NOMO-1 (cell line): ENCODE data around the gene GYPB.
"Not testable (repeated sequence)": the region's sequence is repeated elsewhere in the genome, so short reads cannot be mapped to it uniquely, and the experiment has no call there.

Experiments
- DNase-seq, 2 experiments: peaks; one replicate each; lab custom pipeline; 2025; ENCODE audit not compliant: unreplicated experiment in 2 of 2; lab: John Stamatoyannopoulos, UW

Gene GYPB

DNA sequence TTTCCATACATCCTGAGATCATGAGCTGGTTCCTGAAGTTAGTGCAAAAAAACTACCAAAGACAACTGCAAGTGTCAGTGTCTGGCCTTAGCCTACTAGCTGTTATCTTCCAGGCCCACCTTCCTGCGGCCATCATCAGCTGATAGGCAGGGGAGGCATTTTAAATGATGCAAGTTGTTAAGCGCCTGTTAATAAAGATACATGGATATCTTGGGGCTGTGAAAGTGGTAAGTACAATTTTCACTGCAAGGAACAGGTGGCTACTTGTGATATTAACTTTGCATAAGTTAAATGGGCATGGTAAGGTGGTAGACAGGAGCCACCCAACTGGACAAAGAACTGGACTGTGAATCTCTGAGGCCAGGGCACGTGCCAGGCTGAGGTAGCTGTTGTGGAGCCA is at the start of gene GYPB:
Gene GYPB (minus strand): TSS at position 104 of the 400 bp plus-strand sequence. CDS start 93 bp downstream, at position 11.
- not testable (repeated sequence) for DNase-seq

DNA sequence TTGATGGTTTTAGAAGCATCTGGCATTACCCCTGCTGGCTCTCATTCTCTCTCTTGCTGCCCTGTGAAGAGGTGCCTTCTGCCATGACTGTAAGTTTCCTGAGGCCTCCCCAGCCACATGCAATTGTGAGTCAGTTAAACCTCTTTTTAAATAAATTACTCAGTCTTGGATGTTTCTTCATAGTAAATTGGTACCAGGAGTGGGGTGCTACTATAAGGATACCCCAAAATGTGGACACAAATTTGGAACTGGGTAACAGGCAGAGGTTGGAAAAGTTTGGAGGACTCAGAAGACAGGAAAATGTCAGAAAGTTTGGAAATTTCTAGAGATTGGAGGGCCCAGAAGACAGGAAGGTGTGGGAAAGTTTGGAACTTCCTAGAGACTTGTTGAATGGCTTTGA is 42.4 kb upstream of the GYPB start:
- not testable (repeated sequence) for DNase-seq

DNA sequence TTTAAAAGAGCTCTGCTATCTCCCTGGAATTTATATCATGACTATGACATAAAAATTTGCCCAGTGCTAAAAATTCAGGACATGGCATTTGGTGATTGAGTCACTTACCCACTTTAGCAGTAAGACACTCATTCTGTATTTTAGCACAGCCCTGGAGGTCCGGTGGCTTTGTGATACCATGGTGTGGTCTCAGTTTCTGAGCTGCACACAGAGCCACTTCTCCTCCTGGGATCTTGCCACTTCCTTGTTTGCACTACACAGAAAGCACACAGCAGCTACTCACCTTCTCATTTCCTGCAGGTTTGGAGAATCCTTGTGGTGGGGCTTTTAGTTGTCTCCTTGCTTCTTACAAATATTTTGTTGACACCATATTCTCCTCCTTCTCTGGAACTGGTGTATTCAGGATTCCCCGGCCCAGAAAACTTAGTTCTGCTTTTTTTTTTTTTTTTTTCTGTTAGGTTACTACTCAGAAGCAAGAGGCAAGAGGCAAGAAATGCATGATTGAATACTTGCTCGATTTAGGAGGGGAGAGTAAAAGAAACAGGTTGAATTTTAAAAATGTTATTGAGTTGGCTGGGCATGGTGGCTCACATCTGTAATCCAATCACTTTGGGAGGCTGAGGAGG is 41.2 kb upstream of the GYPB start:
- DNase-seq, result not testable (repeated sequence)

DNA sequence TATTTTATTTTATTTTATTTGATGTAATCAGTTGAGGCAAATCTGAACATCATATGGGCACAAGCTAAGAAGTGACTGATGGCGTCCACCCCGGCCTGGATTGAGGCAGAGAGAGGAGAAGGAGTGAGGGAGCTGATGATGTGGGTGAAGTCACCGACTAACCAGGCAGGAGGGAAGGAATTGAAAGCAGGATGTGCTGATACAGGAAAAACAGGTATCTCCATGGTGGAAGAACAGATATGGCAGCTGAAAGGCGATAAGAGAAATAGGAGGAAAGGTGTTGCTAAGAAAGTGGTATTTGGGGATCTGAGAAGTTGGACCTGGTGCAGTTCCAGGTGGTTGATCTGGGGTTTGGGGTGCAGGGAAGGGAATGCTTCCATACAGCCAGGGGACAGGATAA is 37.6 kb upstream of the GYPB start:
- DNase-seq, result no peak

DNA sequence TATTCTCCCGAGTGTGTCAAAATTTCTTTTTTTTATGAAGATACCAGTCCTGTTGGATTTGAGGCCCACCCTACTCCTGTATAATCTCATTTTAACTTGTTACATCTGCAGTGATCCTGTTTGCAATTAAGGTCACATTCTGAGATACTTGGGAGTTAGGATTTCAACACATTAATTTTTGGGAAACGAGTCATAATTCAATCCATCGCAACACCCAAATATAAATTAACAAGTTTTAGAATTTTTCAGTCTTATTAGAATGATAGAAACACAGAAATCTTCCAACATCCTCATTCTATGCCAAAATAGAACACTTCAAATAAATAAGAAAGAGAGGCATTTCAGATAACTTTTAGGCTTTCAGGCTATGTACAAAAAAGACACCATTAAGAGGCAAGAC is 36.2 kb upstream of the GYPB start:
- not testable (repeated sequence) for DNase-seq

DNA sequence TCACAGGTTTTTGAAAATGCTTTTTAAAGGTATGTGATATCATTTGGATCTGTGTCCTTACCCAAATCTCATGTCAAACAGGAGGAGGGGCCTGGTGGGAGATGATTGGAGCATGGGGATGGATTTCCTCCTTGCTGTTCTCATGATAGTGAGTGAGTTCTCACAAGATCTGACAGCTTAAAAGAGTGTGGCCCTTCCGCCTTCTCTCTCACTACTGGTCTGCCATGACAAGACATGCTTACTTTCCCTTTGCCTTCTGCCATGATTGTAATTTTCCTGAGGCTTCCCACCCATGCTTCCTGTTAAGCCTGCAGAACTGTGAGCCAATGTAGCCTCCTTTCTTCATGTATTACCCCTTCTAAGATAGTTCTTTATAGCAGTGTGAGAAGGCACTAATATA is 32.3 kb upstream of the GYPB start:
- DNase-seq, result not testable (repeated sequence)

DNA sequence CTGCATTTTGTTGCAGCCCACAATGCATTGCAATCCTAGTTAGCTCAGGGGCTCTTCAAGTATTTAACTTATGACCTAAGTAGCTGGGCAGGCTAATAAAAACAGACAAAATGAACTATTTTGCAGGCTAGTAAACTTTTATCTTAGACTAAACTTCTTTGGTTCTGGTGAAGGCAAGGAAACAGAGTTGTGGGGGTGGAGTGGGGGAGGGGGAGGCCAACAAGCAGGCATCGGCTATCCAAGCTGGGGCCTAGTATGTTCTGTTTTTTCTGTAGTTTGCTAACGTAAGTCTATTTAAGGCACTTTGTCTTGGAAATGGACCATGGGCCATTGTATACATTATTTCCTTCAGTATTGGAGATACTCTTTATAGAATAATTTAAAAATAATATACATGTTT is 31.5 kb upstream of the GYPB start:
- DNase-seq, result not testable (repeated sequence)

DNA sequence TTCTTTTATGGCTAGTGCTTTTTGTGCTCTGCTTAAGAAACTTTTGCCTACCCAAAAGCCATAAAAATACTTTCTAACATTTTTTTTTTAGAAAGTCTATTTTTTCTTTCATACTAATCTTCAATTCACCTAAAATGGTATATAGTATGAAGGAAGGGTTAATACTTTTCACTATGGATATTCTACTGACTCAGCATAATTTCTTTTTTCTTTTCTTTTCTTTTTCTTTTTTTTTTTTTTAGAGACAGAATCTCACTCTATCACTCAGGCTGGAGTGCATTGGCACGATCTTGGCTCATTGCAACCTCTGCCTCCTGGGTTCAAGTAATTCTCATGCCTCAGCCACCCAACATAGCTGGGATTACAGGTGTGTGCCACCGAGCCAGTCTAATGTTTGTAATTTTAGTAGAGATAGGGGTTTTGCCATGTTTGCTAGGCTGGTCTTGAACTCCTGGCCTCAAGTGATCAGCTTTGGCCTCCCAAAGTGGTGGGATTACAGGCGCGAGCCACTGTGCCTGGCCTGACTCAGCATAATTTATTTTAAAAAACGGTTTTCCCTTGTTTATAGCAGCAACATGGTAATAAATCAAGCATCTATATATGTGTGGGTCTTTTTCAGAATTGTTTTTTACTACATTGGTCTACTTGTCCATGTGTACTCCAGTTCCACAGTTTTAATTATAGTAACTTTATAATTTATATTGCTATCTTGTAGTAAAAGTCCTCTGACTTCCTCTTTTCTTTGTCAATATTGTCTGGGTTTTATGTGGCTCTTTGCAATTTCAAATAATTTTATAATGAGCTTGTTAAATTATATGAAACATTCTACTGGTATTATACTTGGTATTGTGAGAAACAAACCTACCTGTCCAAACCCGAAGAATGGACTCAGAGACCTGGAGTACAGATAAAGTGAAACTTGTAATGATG is 30.6 kb upstream of the GYPB start:
- DNase-seq, result not testable (repeated sequence)

DNA sequence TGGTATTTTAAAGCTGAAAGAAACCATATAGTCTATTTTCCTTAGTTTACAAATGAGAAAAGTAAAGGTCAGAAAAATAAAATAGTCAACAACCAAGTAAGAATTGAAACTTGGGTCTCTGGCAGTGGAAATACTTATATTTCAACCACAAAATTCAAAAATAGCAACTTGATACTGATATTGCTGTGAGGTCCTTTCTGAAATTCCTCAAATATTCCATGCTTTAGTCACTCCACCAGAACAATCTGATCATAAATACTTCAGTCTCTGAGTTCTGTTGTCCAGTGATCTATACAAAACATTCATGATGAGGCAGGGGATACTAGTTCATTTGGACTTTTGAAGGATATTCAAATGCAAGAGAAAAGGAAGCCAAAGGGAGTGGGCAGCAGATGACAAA is 25.8 kb upstream of the GYPB start:
- DNase-seq, result not testable (repeated sequence)

DNA sequence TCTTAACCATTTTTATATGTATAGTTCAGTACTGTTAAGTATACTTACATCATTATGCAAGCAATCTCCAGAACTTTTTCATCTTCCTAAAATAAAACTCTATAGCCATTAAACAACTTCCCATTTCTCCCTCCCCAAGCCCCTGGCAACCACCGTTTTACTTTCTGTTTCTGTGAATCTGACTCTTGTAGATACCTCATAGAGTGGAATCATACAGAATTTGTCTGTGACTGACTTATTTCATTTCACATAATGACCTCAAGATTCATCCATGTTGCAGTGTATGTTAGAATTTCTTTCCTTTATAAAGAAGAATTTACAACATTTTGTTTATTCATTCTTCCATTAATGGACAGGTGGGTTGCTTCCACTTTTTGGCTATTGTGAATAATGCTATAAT is 13.4 kb upstream of the GYPB start:
- DNase-seq, result not testable (repeated sequence)

DNA sequence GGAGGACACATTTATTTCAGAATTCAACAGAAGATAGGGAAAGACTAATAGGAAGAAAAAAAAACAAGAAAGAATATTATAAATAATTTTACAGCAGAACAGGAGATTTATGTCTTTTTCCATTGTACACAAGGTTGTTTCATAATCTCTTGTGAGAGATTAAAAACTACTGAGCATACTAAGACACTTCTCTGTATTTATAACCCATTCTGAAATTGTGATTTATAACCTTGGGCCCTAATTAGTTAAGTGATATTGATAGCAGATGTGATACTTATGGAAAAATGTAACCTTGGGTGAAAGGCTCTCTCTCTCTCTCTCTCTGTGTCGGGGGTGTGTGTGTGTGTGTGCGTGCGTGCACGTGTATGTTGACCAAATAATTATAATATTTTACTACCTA is 12.7 kb upstream of the GYPB start:
- not testable (repeated sequence) for DNase-seq

DNA sequence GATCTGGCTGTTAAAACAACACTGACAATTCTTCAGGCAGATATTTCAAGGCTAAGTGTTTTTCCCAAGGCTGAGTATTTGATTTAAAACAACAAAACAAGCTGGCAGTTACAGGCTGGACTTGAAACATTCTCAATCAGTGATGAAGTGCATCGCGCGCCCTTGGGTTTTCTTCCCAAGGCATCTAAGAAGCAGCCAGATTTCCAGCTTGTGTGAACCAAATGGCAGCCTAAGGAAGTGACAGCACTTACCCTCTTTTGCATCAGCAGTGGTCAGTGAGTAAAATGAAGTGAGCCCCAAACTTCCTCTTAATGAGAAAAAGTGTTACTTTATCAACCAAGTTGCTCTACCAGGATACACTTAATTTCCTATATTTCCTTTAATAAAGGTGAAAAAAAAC is 12.2 kb upstream of the GYPB start:
- not testable (repeated sequence) for DNase-seq

DNA sequence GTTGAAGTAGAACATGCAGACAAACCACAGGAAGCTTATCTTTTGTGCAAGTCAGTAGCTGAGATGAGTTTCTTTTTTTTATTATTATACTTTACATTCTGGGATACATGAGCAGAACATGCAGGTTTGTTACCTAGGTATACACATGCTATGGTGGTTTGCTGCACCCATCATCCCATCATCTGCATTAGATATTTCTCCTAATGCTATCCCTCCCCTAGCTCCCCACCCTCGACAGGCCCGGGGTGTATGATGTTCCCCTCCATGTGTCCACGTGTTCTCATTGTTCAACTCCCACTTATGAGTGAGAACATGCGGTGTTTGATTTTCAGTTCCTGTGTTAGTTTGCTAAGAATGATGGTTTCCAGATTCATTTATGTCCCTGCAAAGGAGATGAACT is 11.5 kb upstream of the GYPB start:
- not testable (repeated sequence) for DNase-seq

DNA sequence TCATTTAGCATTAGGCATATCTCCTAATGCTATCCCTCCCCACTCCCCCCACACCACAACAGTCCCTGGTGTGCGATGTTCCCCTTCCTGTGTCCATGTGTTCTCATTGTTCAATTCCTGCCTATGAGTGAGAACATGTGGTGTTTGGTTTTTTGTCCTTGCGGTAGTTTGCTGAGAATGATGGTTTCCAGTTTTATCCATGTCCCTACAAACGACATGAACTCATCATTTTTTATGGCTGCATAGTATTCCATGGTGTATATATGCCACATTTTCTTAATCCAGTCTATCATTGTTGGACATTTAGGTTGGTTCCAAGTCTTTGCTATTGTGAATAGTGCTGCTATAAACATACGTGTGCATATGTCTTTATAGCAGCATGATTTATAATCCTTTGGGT is 7.5 kb upstream of the GYPB start:
- not testable (repeated sequence) for DNase-seq

DNA sequence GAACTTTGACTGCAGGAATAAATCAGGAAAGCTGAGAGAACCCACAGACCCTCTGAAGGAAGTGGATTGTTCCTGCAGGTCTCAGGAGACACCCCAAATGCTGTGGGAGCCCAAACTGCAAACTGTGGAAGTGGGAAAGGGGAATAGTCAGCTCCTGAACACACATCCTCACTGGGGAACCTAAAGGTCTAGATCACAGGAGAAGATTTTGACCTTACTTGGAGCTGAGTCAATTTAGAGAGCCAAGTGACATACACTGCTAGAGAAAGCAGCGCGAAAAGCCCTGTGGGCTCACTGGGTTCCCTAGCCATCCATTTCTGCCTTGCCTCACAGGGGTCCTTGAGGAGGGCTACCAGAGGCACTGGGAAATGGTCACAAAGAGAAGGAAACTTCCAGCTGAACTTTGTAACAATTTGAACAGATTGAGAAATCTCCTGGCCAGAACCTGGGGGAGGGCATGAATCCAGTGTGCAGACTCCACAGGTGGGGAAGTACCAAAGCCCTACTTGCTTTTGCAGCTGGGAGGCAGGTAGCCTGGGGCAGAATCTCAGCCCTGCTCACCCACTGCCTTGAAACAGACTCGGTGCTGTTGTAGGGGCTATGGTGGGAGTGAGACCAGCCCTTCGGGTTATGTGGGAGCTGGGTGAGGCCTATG is 5.3 kb upstream of the GYPB start:
- not testable (repeated sequence) for DNase-seq

DNA sequence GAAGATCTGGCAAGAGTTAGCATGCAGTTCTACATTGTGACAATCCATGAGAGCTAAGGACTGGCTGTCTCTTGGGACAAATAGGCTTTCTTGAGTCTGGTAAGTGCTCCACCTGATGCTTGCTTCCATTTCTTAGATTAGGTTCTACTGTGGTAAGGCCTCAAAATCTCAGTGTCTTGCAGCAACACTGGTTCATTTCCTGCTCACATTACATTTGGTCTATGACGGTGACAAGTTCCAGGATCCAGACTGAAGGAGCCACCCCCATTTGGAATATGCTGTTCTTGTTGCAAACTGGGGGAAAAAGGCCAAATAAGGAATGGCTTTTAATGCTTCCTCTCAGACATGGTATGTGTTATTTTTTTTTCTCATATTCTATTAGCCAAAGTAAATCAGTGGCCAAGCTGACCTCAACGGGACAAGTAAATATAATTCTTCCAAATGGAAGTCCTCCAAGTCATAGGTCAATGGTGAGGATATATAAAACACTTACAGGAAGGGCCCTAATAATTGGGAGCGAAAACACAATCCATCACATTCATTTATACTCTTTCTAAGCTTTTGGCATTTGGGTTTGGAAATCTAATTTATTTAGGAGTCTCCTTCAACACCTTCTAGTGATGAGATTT is 3.7 kb upstream of the GYPB start:
- DNase-seq, result not testable (repeated sequence)

DNA sequence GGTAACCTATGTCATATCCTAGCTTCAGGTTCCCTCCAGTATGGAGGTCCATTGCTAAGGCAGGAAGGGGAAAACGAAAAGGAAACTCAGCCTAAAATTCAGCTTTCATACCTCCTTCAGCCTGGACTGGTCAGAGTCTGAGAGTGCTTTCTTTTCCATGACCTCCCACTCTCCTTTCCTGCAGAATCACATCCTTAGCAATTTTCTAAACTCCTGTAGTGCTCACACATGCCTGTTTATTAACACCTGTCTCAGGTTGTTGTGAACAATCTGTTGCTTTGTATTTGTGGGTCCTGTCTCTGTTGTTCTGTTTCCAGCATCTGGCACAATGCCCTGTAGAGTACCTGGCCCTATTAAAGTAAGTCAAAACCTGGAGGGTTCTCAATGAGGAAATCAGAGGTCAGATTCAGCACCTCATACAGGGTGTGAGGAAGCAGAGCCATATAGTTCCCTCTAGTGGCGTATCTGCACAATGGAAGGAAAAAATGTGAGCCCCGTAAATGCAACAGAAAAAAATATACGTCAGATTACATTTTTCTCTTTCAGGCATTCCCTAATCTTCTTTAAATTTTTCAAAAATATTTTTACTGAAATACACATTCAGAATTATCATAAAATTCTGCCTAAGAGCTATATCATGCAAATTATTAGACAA is 2.3 kb upstream of the GYPB start:
- DNase-seq, result not testable (repeated sequence)

DNA sequence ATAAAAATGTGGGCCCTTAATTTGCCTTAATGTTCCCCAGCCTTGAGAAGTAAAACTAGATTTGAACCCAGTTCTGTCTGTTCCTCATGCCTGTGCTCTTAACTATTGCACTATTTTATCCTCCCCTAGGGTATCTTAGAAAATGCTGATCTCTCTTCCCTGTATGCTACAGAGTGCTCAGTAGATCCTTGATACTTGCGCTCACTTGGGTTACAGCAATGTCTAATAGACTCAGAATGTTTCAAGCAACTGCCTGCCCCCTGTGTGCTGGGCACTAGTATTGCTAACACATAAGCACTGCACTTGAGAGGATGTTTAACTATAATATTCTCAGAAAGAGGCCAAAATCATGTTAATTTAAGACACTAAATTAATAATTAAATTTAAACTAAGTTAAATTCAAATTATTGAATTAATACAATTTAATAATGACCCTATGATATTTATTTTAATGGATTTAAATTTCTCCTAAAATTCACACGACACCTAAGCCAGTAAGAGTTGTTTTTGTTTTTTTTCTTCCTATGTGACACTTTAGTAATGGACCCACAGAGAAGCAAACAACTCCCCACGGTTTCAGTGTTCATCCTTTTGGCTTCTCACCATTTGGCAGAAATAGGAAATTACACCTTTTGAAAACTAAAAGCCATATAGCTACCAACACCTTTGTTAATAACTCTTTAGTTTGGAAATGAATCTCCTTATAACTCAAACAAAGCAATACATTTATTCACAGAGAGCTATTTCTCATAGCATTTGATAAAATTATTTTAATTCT is 768 bp downstream of the GYPB start:
- DNase-seq, result not testable (repeated sequence)

DNA sequence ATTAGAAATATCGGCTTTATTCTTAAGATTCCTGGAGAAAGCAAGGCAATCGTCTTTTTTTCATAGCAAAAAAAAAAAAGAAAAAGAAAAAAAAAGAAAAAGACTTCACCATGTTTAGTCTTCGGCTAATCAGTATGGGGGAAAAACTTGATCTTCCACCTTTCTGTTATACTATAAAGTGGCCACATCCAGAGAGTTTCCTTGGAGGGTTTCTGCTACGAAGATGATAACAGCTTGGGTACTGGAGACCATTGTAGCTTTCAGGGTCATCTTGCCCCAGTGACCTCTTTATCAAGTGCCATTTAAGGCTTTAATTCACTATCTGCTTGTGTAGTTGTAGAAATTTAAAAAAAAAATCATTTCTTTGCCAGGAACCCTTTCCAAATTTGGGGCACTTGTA is 1.9 kb downstream of the GYPB start:
- not testable (repeated sequence) for DNase-seq
